Endothelial cell (in vitro differentiated cells): ENCODE results near the gene TMOD2. TPM values are rescaled to one million over a fixed set of nuclear protein-coding genes. Genes with fewer than 3 reads are reported as not detected.
A peak's percentile ranks its signal among the peaks of the same experiment; 100 is the strongest.

Experiments
- DNase-seq: peaks from one replicate; pipeline ENCODE4 v3.0.0; 2021; ENCODE audit warnings: low spot score
- H3K27ac Mint-ChIP-seq: one replicate; pipeline ENCODE4 v1.8.0; 2021; ENCODE audit warnings: mixed read lengths, inconsistent platforms; ENCODE audit not compliant: unreplicated experiment
- H3K27me3 Mint-ChIP-seq: one replicate; pipeline ENCODE4 v1.8.0; 2021; ENCODE audit warnings: mild to moderate bottlenecking, moderate library complexity, mixed read lengths, inconsistent platforms; ENCODE audit not compliant: unreplicated experiment
- H3K36me3 Mint-ChIP-seq: one replicate; pipeline ENCODE4 v1.8.0; 2021; ENCODE audit warnings: mild to moderate bottlenecking, low read depth, mixed read lengths, inconsistent platforms; ENCODE audit not compliant: unreplicated experiment
- H3K4me1 Mint-ChIP-seq: one replicate; pipeline ENCODE4 v1.8.0; 2021; ENCODE audit warnings: mild to moderate bottlenecking, mixed read lengths, inconsistent platforms; ENCODE audit not compliant: unreplicated experiment
- H3K4me3 Mint-ChIP-seq: one replicate; pipeline ENCODE4 v1.8.0; 2021; ENCODE audit warnings: mild to moderate bottlenecking, mixed read lengths, inconsistent platforms; ENCODE audit not compliant: unreplicated experiment
- H3K9me3 Mint-ChIP-seq: one replicate; pipeline ENCODE4 v1.8.0; 2021; ENCODE audit warnings: mixed read lengths, inconsistent platforms; ENCODE audit not compliant: unreplicated experiment
- CTCF ChIP-seq: fragments of 200-600 bp; sonication (generic); IDR thresholded peaks from one replicate; pipeline ENCODE4 v1.5.0; 2021; ENCODE audit warnings: antibody characterized with exemption; ENCODE audit not compliant: unreplicated experiment
- total RNA-seq: library from RNA; stranded (reverse); fragmentation: NEBNext Ultra II Directional; extraction: Animal tissue kit (Norgen Biotek cat#: 25700); gene quantifications from one replicate; pipeline ENCODE4 v1.2.1, GENCODE V29; 2021; ENCODE audit not compliant: unreplicated experiment

Gene TMOD2
- total RNA-seq, 1 donor from 2014 or later, result 118 TPM

- Mint-ChIP-seq H3K27ac (peak overlapping the region; percentile 1), H3K9me3 (no peaks in the 10 kb centered on the region), H3K27me3 (peaks cover 1% of the 10 kb centered on the region), H3K36me3 (peaks cover 46% of the 10 kb centered on the region), H3K4me3 (no peak overlapping the region), H3K4me1 (peaks cover 49% of the 10 kb centered on the region)
- peak; percentile 71 for DNase-seq
- peak; percentile 54 for TF ChIP-seq CTCF
These were observed 24.8 kb downstream of the TMOD2 start for GRCh38 chr15:51775967-51776816.

- no peak overlapping the region for H3K4me3 Mint-ChIP-seq
- peaks cover 40% of the 10 kb centered on the region for H3K4me1 Mint-ChIP-seq
- peaks cover 1% of the 10 kb centered on the region for H3K27me3 Mint-ChIP-seq
- DNase-seq, result peak; percentile 69
- H3K27ac Mint-ChIP-seq, result no peak overlapping the region
- H3K9me3 Mint-ChIP-seq, result no peaks in the 10 kb centered on the region
- TF ChIP-seq CTCF, result peak; percentile 70
- H3K36me3 Mint-ChIP-seq, result peaks cover 50% of the 10 kb centered on the region
These were observed 25.7 kb downstream of the TMOD2 start for GRCh38 chr15:51776952-51777569.

- Mint-ChIP-seq H3K4me3 (peak overlapping the region; percentile 56), H3K36me3 (peaks cover 52% of the 10 kb centered on the region), H3K9me3 (no peaks in the 10 kb centered on the region), H3K27me3 (peaks cover 1% of the 10 kb centered on the region), H3K4me1 (peaks cover 14% of the 10 kb centered on the region), H3K27ac (no peak overlapping the region)
- DNase-seq, result no peak
- TF ChIP-seq CTCF, result no peak
These were observed 29.2 kb downstream of the TMOD2 start for GRCh38 chr15:51780636-51781035.

GRCh38 chr15:51781506-51781905 lies 30.1 kb downstream of the TMOD2 start:
- TF ChIP-seq CTCF, result no peak
- peaks cover 5% of the 10 kb centered on the region for H3K4me1 Mint-ChIP-seq
- DNase-seq, result no peak
- H3K36me3 Mint-ChIP-seq, result peaks cover 59% of the 10 kb centered on the region
- H3K4me3 Mint-ChIP-seq, result peak overlapping the region; percentile 9
- H3K27me3 Mint-ChIP-seq, result peaks cover 2% of the 10 kb centered on the region
- no peaks in the 10 kb centered on the region for H3K9me3 Mint-ChIP-seq
- no peak overlapping the region for H3K27ac Mint-ChIP-seq
